ENCODE measurements around the gene AFAP1L2.

GRCh38 chr10:114335614-114336013 is 68.7 kb downstream of the AFAP1L2 start:
- TF ChIP-seq CTCF (conservative IDR thresholded peaks at IDR 0.05; ENCODE audit: low read depth, low read length) (no peak), EZH2 (IDR thresholded peaks at IDR 0.05; ENCODE audit: borderline replicate concordance, low read depth, low read length, poor library complexity, severe bottlenecking) (no peak)

Measured in A673 (cell line).